CD14-positive monocyte (primary cell): ENCODE measurements around the gene ADAMTS18. TPM values are rescaled to one million over a fixed set of nuclear protein-coding genes. Genes with fewer than 3 reads are reported as not detected.

ENCODE experiments used
- DNase-seq, 3 donors: peaks; one replicate each; pipeline ENCODE4 v3.0.0-alpha.2; 2011 to 2022
- H2AFZ ChIP-seq: 2 replicates; pipeline ENCODE4 v1.6.0; 2012; ENCODE audit warnings: mild to moderate bottlenecking, low read depth, low read length, inconsistent platforms; ENCODE audit not compliant: insufficient read depth, poor library complexity, severe bottlenecking
- H3K27ac ChIP-seq, 2 donors: 1 replicate in 1 of 2; 2 replicates in 1 of 2; pipeline ENCODE4 v1.5.1; 2012 to 2013; ENCODE audit warnings: low read length in 2 of 2, control low read depth in 1 of 2, inconsistent platforms in 1 of 2, low read depth in 1 of 2, mild to moderate bottlenecking in 1 of 2
- H3K27me3 ChIP-seq, 2 donors: one replicate each; pipeline versions ENCODE4 v1.6.0 to v1.6.1; 2011 to 2013; ENCODE audit warnings: low read length in 2 of 2; ENCODE audit not compliant: control insufficient read depth in 2 of 2, insufficient read depth in 2 of 2
- H3K36me3 ChIP-seq, 2 donors: replicated peaks in 1 of 2; 1 replicate in 1 of 2; 2 replicates in 1 of 2; pipeline versions ENCODE4 v1.5.1 to v1.6.1; 2012 to 2013; ENCODE audit warnings: low read length in 2 of 2, control low read depth in 1 of 2, inconsistent platforms in 1 of 2, mild to moderate bottlenecking in 1 of 2; ENCODE audit not compliant: insufficient read depth in 2 of 2, control insufficient read depth in 1 of 2
- H3K4me1 ChIP-seq, 2 donors: 1 replicate in 1 of 2; 2 replicates in 1 of 2; pipeline versions ENCODE4 v1.5.1 to v1.6.1; 2012 to 2013; ENCODE audit warnings: low read length in 2 of 2, control low read depth in 1 of 2, inconsistent platforms in 1 of 2, mild to moderate bottlenecking in 1 of 2, moderate library complexity in 1 of 2; ENCODE audit not compliant: insufficient read depth in 2 of 2, control insufficient read depth in 1 of 2
- H3K4me2 ChIP-seq: replicated peaks from 2 replicates; pipeline ENCODE3; 2012; ENCODE audit warnings: low read length, moderate library complexity, mild to moderate bottlenecking; ENCODE audit not compliant: poor library complexity, severe bottlenecking; ENCODE audit errors: extremely low read depth
- H3K4me3 ChIP-seq, 3 experiments: fragments of 200-600 bp in 1 of 3; sonication (generic) in 1 of 3; replicated peaks in 1 of 3; 1 replicate in 2 of 3; 2 replicates in 1 of 3; pipeline ENCODE4 v1.5.1; 2011 to 2013; ENCODE audit warnings: low read length in 3 of 3, mild to moderate bottlenecking in 3 of 3, control low read depth in 2 of 3, low read depth in 2 of 3, inconsistent platforms in 1 of 3, moderate library complexity in 1 of 3
- H3K79me2 ChIP-seq: 2 replicates; pipeline ENCODE4 v1.6.0; 2012; ENCODE audit warnings: mild to moderate bottlenecking, control low read depth, inconsistent platforms, low read length, moderate library complexity; ENCODE audit not compliant: insufficient read depth
- H3K9ac ChIP-seq: 2 replicates; pipeline ENCODE4 v1.6.0; 2017; ENCODE audit warnings: low read length, mild to moderate bottlenecking; ENCODE audit not compliant: insufficient read depth, poor library complexity, severe bottlenecking
- H3K9me3 ChIP-seq, 2 donors: replicated peaks in 1 of 2; 1 replicate in 1 of 2; 2 replicates in 1 of 2; pipeline versions ENCODE4 v1.5.1 to v1.6.1; 2012 to 2013; ENCODE audit warnings: low read length in 2 of 2, control low read depth in 1 of 2; ENCODE audit not compliant: control insufficient read depth in 1 of 2, insufficient read depth in 1 of 2
- H4K20me1 ChIP-seq: 2 replicates; pipeline ENCODE4 v1.6.0; 2012; ENCODE audit warnings: mild to moderate bottlenecking, low read length, control low read depth, moderate library complexity; ENCODE audit not compliant: insufficient read depth
- H3K27ac Mint-ChIP-seq, 7 donors: one replicate each; pipeline ENCODE4 v1.8.0; 2020; ENCODE audit warnings: mild to moderate bottlenecking in 7 of 7, mixed read lengths in 7 of 7, moderate library complexity in 6 of 7, inconsistent platforms in 2 of 7
- H3K27me3 Mint-ChIP-seq, 3 donors: one replicate each; pipeline ENCODE4 v1.8.0; 2021 to 2022; ENCODE audit warnings: low read depth in 3 of 3, mild to moderate bottlenecking in 3 of 3, mixed read lengths in 3 of 3, moderate library complexity in 3 of 3, inconsistent platforms in 1 of 3
- H3K36me3 Mint-ChIP-seq, 2 donors: one replicate each; pipeline ENCODE4 v1.8.0; 2020; ENCODE audit warnings: mixed read lengths in 2 of 2, inconsistent platforms in 1 of 2, mild to moderate bottlenecking in 1 of 2
- H3K4me1 Mint-ChIP-seq: one replicate; pipeline ENCODE4 v1.8.0; 2020; ENCODE audit warnings: mild to moderate bottlenecking, mixed read lengths
- H3K4me3 Mint-ChIP-seq, 2 donors: one replicate each; pipeline ENCODE4 v1.8.0; 2020; ENCODE audit warnings: mild to moderate bottlenecking in 2 of 2, mixed read lengths in 2 of 2, moderate library complexity in 1 of 2
- H3K9me3 Mint-ChIP-seq, 7 donors: one replicate each; pipeline ENCODE4 v1.8.0; 2020 to 2022; ENCODE audit warnings: mixed read lengths in 7 of 7, mild to moderate bottlenecking in 6 of 7, moderate library complexity in 6 of 7, inconsistent platforms in 2 of 7
- WGBS: methylation state at CpG from one replicate; pipeline ENCODE4 v1.1.5; 2013; ENCODE audit warnings: missing lambda C conversion rate; ENCODE audit not compliant: insufficient coverage; 5-methylcytosine and 5-hydroxymethylcytosine counted together
- intact Hi-C, 2 donors: fragments of 100-400 bp; cut with micrococcal nuclease; formaldehyde crosslinking; loops; one replicate each; pipeline versions ENCODE4 v1.15.0 to v1.15.1; 2023
- polyA plus RNA-seq, 3 donors: library from polyadenylated mRNA; depleted of rRNA in 1 of 3; unstranded in 2 of 3; stranded (reverse) in 1 of 3; fragments of 300-500 nt in 2 of 3; fragments of >200 nt in 1 of 3; fragmentation: Illumina TruSeq in 2 of 3; gene quantifications; 1 replicate in 2 of 3; 2 replicates in 1 of 3; pipeline ENCODE4 v1.2.3, GENCODE V29; 2012 to 2021
- TF ChIP-seq, protein P1 (sequence below): fragments of 200-600 bp; IDR thresholded peaks from one replicate; pipeline ENCODE4 v1.8.0; 2022; ENCODE audit warnings: antibody characterized with exemption, mild to moderate bottlenecking

The ADAMTS18 gene
- polyA plus RNA-seq, 3 donors, result not detected

DNA sequence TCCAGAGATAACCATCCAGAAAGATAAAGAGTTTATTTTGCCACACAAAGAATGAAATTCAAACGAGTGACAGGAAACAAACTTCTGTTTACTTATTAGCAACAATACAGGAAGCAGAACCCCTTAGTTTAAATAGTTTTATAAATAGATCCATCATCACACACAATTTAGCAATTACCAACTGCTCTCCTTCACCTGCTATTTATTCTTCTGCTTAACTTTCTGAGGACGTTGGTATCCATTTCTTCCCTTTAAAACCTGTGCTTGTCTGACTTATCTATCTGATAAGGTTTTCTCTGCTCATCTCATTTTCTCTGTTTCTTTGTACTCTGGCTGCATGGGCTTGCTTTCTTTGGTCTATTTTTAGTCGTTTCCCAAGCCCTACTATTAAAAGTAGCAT lies 4.3 kb upstream of the ADAMTS18 start:
- no peak for DNase-seq
- H3K4me2 ChIP-seq, result no peak overlapping the region
- H3K4me3 ChIP-seq, result no peak overlapping the region
- Mint-ChIP-seq H3K27ac (no peak overlapping the region), H3K9me3 (peaks cover 0 to 2% (median 0%) of the 10 kb centered on the region in 7 donors), H3K36me3 (no peaks in the 10 kb centered on the region), H3K4me1 (no peaks in the 10 kb centered on the region), H3K4me3 (no peak overlapping the region), H3K27me3 (peaks cover 16 to 25% (median 21%) of the 10 kb centered on the region in 3 donors)
- no peaks in the 10 kb centered on the region for H4K20me1 ChIP-seq
- no peaks in the 10 kb centered on the region for H3K79me2 ChIP-seq
- H3K27me3 ChIP-seq, result peaks cover 10 to 19% of the 10 kb centered on the region in 2 donors
- no peak overlapping the region for H3K9ac ChIP-seq
- no peak overlapping the region for H2AFZ ChIP-seq
- H3K36me3 ChIP-seq, result no peaks in the 10 kb centered on the region
- WGBS, result 38% methylated on average over 1 of the region's 3 CpGs
- no peaks in the 10 kb centered on the region for H3K4me1 ChIP-seq
- H3K9me3 ChIP-seq, result no peaks in the 10 kb centered on the region
- TF ChIP-seq, protein P1, sequence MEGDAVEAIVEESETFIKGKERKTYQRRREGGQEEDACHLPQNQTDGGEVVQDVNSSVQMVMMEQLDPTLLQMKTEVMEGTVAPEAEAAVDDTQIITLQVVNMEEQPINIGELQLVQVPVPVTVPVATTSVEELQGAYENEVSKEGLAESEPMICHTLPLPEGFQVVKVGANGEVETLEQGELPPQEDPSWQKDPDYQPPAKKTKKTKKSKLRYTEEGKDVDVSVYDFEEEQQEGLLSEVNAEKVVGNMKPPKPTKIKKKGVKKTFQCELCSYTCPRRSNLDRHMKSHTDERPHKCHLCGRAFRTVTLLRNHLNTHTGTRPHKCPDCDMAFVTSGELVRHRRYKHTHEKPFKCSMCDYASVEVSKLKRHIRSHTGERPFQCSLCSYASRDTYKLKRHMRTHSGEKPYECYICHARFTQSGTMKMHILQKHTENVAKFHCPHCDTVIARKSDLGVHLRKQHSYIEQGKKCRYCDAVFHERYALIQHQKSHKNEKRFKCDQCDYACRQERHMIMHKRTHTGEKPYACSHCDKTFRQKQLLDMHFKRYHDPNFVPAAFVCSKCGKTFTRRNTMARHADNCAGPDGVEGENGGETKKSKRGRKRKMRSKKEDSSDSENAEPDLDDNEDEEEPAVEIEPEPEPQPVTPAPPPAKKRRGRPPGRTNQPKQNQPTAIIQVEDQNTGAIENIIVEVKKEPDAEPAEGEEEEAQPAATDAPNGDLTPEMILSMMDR, result no peak
- H3K27ac ChIP-seq, result no peak overlapping the region
- intact Hi-C loops, result no loop called here

DNA sequence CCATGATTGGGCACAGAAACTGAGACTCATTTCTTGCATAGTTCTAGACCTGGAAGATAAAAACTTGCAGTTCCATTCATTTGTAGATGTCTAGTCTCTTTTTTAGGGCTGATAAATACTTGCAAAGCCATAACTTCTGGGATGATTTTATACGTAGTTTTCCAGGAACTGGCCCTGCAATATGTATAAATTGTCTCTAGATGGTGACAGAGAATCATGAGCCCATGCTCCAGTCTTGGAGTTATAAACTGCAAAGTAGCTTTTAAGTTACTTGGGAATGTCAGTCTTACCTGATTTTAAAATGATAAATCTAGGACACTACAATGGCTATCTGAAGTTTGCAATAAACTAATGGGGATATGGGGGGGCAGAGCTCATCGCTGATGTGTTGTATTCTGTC lies 3.0 kb upstream of the ADAMTS18 start:
- H3K27me3 ChIP-seq, result peaks cover 22 to 31% of the 10 kb centered on the region in 2 donors
- no peak for DNase-seq
- no peaks in the 10 kb centered on the region for H3K4me1 Mint-ChIP-seq

More for the DNA sequence above, 3.0 kb upstream of the ADAMTS18 start:
- no peaks in the 10 kb centered on the region for H3K36me3 Mint-ChIP-seq
- WGBS, result 60% methylated on average over 1 of the region's 2 CpGs
- H3K27me3 Mint-ChIP-seq, result peaks cover 28 to 38% (median 28%) of the 10 kb centered on the region in 3 donors
- Histone ChIP-seq H3K9ac (no peak overlapping the region), H2AFZ (no peak overlapping the region), H3K4me3 (no peak overlapping the region), H3K9me3 (no peaks in the 10 kb centered on the region), H3K79me2 (no peaks in the 10 kb centered on the region), H3K36me3 (no peaks in the 10 kb centered on the region), H3K4me2 (no peak overlapping the region), H4K20me1 (no peaks in the 10 kb centered on the region), H3K27ac (no peak overlapping the region), H3K4me1 (no peaks in the 10 kb centered on the region)
- TF ChIP-seq, protein P1, result no peak
- peaks cover 0 to 2% (median 0%) of the 10 kb centered on the region in 7 donors for H3K9me3 Mint-ChIP-seq
- intact Hi-C loops, result no loop called here
- no peak overlapping the region for H3K4me3 Mint-ChIP-seq
- no peak overlapping the region for H3K27ac Mint-ChIP-seq
